ENCODE data around the gene MROH2A.
A peak's percentile ranks its signal among the peaks of the same experiment; 100 is the strongest.

The MROH2A gene

DNA sequence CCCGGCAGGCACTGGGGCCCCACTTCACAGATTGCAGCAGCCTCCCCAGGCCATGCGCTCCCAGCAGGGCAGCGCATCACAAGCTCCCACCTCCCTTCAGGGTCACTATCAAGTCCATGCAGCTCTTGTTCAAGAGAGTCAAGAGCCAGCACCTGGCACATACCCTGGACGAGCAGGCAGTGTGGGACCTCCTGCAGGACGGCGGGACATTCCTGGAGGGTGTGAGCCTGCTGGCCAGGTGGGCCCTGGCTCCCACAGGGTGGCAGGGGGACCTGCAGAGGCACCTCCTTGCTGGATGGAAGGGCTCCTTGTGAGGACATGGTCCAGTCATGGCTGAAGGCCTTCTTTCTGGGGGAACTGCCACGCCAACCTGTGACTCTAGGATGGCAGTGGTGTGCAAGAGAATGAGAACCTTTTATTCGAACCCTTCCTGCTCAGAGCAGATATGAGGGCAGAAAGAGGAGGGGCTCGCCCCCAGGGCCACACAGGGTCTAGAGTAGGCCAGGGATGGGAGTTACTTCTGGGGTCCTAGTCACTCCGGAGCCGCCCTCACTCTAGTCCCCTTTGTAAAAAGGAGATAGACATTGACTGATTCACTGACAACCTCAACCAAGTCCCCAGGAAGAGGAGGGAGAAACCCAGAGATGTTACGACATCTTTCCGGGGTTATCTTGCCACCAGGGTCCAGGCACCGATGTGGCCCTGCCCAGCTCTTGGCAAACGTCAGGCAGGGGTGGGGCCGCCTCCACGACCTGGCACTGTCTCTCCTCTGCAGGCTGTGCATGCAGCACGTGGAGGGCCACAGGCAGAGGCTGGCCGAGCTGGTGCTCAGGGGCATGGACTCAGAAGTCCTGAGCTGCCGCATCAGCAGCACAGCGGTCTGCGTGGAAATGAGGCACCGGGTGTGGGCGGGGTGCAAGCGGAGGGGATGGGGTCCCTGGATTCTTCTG, 44.9 kb downstream of the MROH2A start:
- peaks cover 2% of the 10 kb centered on the region; the same call in 1 of the 2 replicates for H3K4me1 ChIP-seq
- H3K9me3 ChIP-seq, result no peaks in the 10 kb centered on the region
- H3K36me3 ChIP-seq (replicated peaks), result no peaks in the 10 kb centered on the region
- DNase-seq (ENCODE audit: low spot score in 2 of 2), result peak in 1 of 2 experiments; percentile 7
- in situ Hi-C loops (cut with MboI; ENCODE audit: low sequenced_read_pairs), result no loop called here
- H3K4me3 ChIP-seq, result no peak overlapping the region
- H3K27me3 ChIP-seq (ENCODE audit: low read depth), result no peaks in the 10 kb centered on the region

DNA sequence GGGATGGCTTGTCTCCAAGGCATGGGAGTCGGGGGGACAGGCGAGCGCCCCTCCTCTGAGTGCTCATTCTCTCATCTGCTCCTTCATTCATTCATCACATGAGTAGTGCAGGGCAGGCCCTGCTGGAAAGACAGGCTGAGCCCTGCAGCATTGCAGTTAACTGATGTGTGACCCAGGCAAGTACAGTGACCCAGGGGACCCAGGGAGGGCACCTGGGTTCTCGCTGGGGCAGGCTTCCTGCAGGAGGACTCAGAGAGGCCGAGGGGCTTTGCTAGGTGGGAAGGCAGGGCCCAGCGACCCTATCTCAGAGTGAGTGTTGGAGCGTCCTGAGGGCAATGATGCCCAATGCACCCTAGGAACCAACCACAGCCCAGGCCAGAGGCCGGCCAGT, 45.6 kb downstream of the MROH2A start:
- H3K4me3 ChIP-seq, result no peak overlapping the region
- H3K9me3 ChIP-seq, result no peaks in the 10 kb centered on the region
- H3K36me3 ChIP-seq (replicated peaks), result no peaks in the 10 kb centered on the region
- in situ Hi-C loops (cut with MboI; ENCODE audit: low sequenced_read_pairs), result no loop called here
- H3K27me3 ChIP-seq (ENCODE audit: low read depth), result no peaks in the 10 kb centered on the region
- H3K4me1 ChIP-seq, result peaks cover 2% of the 10 kb centered on the region; the same call in 1 of the 2 replicates
- no peak for DNase-seq (ENCODE audit: low spot score in 2 of 2)

DNA sequence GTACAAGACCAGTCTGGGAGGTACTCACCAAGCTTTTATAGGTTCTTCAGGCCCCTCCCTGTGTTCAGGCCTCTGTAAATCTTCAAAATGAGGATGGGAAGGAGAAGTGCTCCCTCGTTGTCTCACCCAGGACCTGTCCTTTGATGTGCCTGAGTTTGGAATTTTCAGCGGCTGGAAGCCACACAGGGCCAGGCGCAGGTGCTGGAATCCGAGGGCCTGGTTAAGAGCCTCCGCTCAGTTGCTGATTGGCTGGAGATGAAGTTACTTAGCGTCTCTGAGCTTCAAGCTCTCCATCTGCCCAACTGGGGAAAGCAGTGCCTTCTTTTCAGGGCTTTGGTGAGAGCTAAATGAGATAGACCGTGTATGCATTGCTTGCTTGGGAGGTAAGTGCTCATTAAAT, 46.2 kb downstream of the MROH2A start:
- H3K4me1 ChIP-seq, result peaks cover 2% of the 10 kb centered on the region; the same call in 1 of the 2 replicates
- peak in 1 of 2 experiments; percentile 4 for DNase-seq (ENCODE audit: low spot score in 2 of 2)
- in situ Hi-C loops (cut with MboI; ENCODE audit: low sequenced_read_pairs), result no loop called here
- H3K27me3 ChIP-seq (ENCODE audit: low read depth), result no peaks in the 10 kb centered on the region
- no peak overlapping the region for H3K4me3 ChIP-seq
- no peaks in the 10 kb centered on the region for H3K36me3 ChIP-seq (replicated peaks)
- no peaks in the 10 kb centered on the region for H3K9me3 ChIP-seq

DNA sequence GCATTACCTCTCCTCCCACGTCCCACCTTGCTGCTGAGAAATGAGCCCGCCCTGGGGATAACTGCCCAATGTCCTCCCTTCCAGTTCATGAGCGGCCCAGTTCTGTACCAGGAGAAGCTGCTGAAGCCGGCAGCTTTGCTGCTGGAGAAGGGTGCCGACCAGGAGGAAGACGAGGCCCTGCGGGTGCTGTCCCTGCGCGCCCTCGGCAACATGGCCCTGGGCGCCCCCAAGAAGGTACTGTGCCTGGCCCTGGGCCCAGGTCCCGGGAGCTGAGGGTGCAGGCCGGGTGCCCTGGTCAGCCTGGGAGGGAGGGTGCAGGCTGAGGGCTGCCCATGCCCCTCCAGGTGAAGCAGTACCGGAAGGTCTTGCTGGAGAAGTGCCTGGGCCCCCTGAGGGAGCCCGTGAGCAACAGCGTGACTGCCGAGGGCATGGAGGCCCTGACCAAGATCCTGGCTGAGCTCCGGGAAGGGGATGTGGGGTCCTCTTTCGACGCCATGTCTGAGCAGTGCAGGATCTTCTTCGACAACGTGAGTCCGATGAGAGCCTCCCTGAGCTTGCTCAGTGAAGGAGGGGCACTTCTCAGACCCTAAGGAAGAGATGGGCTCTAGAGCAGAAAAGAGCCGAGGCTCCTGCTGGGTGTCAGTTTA, 50.5 kb downstream of the MROH2A start:
- Histone ChIP-seq H3K9me3 (no peaks in the 10 kb centered on the region), H3K4me1 (peaks cover 2% of the 10 kb centered on the region), H3K4me3 (no peak overlapping the region), H3K27me3 (ENCODE audit: low read depth) (no peaks in the 10 kb centered on the region), H3K36me3 (replicated peaks) (peaks cover 4% of the 10 kb centered on the region; the same call in 1 of the 2 replicates)
- DNase-seq (ENCODE audit: low spot score in 2 of 2), result peak in 1 of 2 experiments; percentile 4
- in situ Hi-C loops (cut with MboI; ENCODE audit: low sequenced_read_pairs), result no loop called here

DNA sequence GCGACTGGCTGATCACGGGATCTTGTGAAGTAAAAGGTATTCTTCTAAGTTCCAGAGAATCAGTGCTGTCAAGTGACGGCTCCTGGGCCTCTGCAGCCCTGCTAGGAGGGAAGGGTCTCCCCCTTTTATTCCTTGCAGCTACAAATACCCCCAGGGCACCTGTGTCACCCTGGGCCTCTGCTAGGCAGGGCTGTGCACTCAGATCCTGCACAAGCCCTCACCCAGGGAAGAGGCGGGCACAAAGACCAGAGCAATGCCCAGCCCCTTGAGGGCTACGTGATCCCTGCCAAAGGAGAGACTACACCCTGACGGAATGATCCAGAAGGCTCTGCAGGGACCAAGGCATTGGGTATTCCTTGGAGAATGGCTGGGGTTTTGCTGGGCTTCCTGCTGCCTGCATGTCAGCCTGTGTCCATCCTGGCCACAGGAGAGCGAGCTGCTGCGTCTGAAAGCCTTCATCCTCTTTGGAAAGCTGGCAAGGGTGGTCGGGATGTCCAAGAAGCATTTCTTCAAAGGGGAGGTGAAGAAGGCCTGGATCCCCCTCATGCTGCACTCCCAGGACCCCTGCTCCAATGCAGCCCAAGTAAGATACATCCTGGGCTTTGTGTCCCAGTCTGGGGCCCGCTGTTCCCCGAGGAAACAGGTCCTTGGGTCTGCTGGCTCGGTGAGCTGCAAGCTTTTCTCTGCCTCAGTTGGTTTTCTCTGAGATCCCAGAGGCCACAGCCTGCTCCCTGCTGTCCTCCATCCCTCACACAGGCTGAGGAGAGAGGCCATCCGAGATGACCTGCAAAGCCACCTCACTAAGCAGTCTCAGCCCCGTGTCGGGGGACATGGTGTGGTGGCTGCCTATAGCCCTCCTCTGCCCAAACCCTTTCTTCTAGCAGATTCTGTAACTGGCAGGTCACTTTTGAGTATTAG, 51.3 kb downstream of the MROH2A start:
- Histone ChIP-seq H3K4me3 (no peak overlapping the region), H3K9me3 (no peaks in the 10 kb centered on the region), H3K4me1 (peaks cover 2% of the 10 kb centered on the region), H3K27me3 (ENCODE audit: low read depth) (no peaks in the 10 kb centered on the region), H3K36me3 (replicated peaks) (peaks cover 11% of the 10 kb centered on the region)
- in situ Hi-C loops (cut with MboI; ENCODE audit: low sequenced_read_pairs), result no loop called here
- DNase-seq (ENCODE audit: low spot score in 2 of 2), result peak in 1 of 2 experiments; percentile 5

DNA sequence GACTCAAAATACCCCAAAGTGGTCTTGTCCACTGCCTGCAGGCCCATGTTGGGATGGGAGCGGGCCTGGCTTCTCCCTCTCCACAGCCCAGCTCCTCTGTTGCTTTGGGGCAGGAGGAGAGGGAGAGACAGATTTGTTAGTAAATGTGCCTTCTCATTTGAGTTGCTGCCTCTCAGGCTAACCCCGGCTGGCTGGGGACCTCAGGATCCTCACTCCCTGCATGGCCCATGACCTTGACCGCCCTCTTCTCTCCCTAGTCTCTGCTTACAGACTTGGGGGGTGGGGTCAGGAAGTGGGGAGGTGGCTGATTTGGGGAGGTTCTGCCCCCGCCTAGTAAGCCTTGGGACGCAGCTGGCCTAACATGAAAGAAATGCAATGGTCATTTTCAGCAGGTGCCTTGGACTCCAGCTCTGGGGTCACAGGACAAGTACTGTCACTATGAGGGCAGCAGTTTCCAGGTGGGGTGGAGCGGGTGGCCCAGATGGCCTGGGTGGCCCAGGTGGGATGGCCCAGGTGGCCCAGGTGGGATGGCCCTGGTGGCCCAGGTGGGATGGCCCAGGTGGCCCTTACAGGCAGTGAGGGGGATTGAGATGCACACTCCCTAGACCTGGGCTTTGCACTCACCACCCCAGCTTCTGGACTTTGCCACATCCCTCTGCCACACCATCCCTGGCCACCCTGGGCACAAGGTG, 52.1 kb downstream of the MROH2A start:
- in situ Hi-C loops (cut with MboI; ENCODE audit: low sequenced_read_pairs), result no loop called here
- peak in 1 of 2 experiments; percentile 5 for DNase-seq (ENCODE audit: low spot score in 2 of 2)
- no peaks in the 10 kb centered on the region for H3K9me3 ChIP-seq
- peaks cover 19% of the 10 kb centered on the region for H3K36me3 ChIP-seq (replicated peaks)
- H3K4me3 ChIP-seq, result no peak overlapping the region
- no peaks in the 10 kb centered on the region for H3K27me3 ChIP-seq (ENCODE audit: low read depth)
- no peaks in the 10 kb centered on the region; the same call in 1 of the 2 replicates for H3K4me1 ChIP-seq

DNA sequence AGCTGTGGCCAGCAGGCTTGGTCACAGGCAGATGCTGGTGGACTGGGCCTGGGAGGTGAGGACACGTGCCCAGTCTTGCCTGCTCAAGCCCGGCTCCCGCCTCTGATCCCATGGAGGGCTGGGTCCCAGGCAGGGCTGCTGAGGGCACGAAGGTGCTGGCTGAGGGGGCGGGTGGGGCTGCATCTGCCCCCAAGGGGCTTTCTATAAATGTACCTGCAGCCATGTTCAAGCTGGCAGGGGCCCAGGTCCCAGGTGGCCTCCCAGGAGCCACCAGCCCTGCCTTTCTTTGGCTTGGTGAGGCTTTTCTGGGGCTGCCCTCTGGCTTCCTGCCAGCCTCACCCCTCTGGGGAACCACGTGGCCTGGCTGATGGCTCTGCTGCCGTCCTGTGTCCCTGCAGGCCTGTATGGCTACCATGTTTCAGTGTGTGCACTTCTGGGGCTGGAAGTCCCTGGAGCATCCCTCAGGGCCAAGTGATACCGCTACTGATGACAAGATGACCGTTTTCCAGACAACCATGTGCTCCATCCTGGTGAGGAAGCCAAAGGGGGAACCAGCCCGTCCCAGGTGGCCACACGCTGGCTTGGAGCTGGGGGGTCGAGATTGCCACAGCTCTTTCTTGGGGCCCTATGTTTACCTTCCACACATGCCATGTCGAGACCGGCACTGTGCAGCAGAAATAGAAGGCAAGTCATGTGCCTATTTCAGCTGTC, 53.0 kb downstream of the MROH2A start:
- in situ Hi-C loops (cut with MboI; ENCODE audit: low sequenced_read_pairs), result no loop called here
- Histone ChIP-seq H3K36me3 (replicated peaks) (peaks cover 28% of the 10 kb centered on the region), H3K4me1 (no peaks in the 10 kb centered on the region; the same call in 1 of the 2 replicates), H3K4me3 (no peak overlapping the region), H3K9me3 (no peaks in the 10 kb centered on the region), H3K27me3 (ENCODE audit: low read depth) (no peaks in the 10 kb centered on the region)
- peak in 1 of 2 experiments; percentile 12 for DNase-seq (ENCODE audit: low spot score in 2 of 2)

DNA sequence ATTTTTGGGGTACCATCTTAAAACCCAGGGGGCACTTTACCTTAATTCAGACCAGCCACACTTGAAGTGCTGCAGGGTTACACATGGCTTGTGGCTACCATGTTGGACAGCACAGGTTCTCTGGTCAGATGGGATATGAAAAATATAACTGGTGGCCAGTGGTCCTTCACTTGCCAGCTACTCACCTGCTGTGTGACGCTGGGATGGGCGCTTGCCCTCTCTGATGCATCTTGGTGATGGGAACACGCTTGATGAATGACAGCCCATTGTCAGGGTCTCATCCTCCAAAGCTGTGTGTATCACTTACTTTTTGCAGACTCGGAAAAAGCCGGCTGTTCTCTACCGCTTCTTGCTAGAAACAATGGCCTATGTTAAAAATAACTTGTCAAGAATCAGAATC, 53.7 kb downstream of the MROH2A start:
- in situ Hi-C loops (cut with MboI; ENCODE audit: low sequenced_read_pairs), result no loop called here

DNA sequence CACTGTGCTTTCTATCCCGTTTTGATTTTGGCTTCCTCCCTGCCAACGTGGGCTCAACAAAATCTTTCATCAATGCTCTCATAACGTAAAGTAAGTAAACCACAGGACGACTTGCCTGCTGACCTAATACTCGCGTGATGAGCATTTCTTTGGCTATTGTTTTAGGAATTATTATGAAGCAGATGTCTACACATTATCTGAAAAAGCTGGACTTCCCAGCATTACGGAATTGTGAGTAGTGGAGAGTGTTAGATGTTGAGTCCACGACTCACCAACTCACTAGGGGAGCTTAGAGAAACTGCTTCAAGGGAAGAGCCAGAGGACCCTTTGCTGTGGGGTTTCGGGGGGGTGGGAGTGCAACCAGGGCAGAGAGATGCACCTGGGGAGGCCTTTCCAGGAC, 54.3 kb downstream of the MROH2A start:
- Histone ChIP-seq H3K4me3 (no peak overlapping the region), H3K36me3 (replicated peaks) (peaks cover 41% of the 10 kb centered on the region), H3K9me3 (no peaks in the 10 kb centered on the region), H3K4me1 (no peaks in the 10 kb centered on the region; the same call in 1 of the 2 replicates), H3K27me3 (ENCODE audit: low read depth) (no peaks in the 10 kb centered on the region)
- no peak for DNase-seq (ENCODE audit: low spot score in 2 of 2)
- in situ Hi-C loops (cut with MboI; ENCODE audit: low sequenced_read_pairs), result no loop called here

More for the DNA sequence above, 53.7 kb downstream of the MROH2A start:
- no peaks in the 10 kb centered on the region for H3K9me3 ChIP-seq
- H3K27me3 ChIP-seq (ENCODE audit: low read depth), result no peaks in the 10 kb centered on the region
- no peak overlapping the region for H3K4me3 ChIP-seq
- H3K4me1 ChIP-seq, result no peaks in the 10 kb centered on the region; the same call in 1 of the 2 replicates
- peaks cover 35% of the 10 kb centered on the region for H3K36me3 ChIP-seq (replicated peaks)
- DNase-seq (ENCODE audit: low spot score in 2 of 2), result no peak

DNA sequence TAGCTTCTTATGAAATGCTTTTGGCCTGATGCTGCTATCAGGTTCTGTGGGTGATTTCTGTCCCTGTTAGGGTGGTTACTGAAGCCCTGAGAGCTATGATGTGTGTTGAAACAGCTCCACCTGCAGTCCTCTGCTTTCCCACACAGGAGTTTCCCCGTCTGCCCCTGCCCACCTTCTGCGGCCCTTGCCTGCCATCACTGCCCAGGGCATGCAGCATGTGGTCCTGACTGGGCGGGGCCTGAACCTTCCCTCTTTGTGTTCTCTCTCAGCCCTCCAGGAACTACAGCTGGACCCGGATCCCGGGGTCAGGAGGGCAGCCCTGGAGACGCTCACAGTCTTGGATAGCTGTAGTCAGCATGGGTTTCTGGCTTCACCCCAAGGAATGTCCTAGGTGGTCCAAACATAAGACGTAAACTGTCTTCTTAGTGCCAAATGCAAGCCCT, 54.8 kb downstream of the MROH2A start:
- peak; percentile 32 to 67 for DNase-seq (ENCODE audit: low spot score in 2 of 2)
- H3K4me3 ChIP-seq, result no peak overlapping the region
- no peaks in the 10 kb centered on the region for H3K27me3 ChIP-seq (ENCODE audit: low read depth)
- in situ Hi-C loops (cut with MboI; ENCODE audit: low sequenced_read_pairs), result no loop called here
- no peaks in the 10 kb centered on the region; the same call in 1 of the 2 replicates for H3K4me1 ChIP-seq
- H3K36me3 ChIP-seq (replicated peaks), result peaks cover 46% of the 10 kb centered on the region
- no peaks in the 10 kb centered on the region for H3K9me3 ChIP-seq

DNA sequence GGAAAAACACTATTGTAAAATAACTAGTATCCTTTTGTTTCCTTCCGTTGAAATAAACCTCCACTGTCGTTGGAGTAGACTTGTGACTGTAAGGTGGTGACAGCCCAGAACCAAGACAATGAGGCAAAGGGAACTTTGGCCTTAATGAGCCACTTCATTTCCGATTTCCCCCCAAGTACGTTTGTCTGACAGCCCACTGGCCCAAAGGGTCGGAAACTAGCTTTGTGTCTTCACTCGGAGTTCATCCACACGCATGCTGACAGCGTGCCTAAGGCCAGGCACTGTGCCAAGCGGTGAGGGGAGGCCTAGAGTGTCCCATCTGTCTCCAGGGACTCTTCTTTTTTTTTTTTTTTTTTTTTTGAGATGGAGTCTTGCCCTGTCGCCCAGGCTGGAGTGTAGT, 55.2 kb downstream of the MROH2A start:
- in situ Hi-C loops (cut with MboI; ENCODE audit: low sequenced_read_pairs), result no loop called here
- Histone ChIP-seq H3K27me3 (ENCODE audit: low read depth) (no peaks in the 10 kb centered on the region), H3K9me3 (no peaks in the 10 kb centered on the region), H3K4me1 (no peaks in the 10 kb centered on the region; the same call in none of the 2 replicates), H3K36me3 (replicated peaks) (peaks cover 50% of the 10 kb centered on the region), H3K4me3 (no peak overlapping the region)
- DNase-seq (ENCODE audit: low spot score in 2 of 2), result no peak

Data from HAP-1 (cell line).